Right ventricle myocardium inferior (tissue), 1 donor: ENCODE results near the gene EFR3B. TPM values are rescaled to one million over a fixed set of nuclear protein-coding genes. Genes with fewer than 3 reads are reported as not detected.

Source experiments
- ATAC-seq: fragments of 200-7000 bp; cut with Tn5 transposase; one replicate; pipeline ENCODE4 v1.9.1; 2020; ENCODE audit warnings: mild to moderate bottlenecking, moderate library complexity
- DNase-seq: peaks from one replicate; pipeline ENCODE4 v3.0.0; 2021; ENCODE audit errors: missing footprints
- intact Hi-C: fragments of 100-400 bp; cut with DNase I; formaldehyde crosslinking; loops from one replicate; pipeline ENCODE4 v1.11.0; 2022
- total RNA-seq: library from RNA; stranded (reverse); fragmentation: NEBNext Ultra II Directional; extraction: Animal tissue kit (Norgen Biotek cat#: 25700); gene quantifications from one replicate; pipeline ENCODE4 v1.2.1, GENCODE V29; 2021
- donor health status: DM: no; HTN: yes; CAD: no; lungs with severe emphysema.

EFR3B gene
- total RNA-seq, 1 donor from 2014 or later, result 4.1 TPM

GRCh38 chr2:25062511-25062917 lies 20.6 kb downstream of the EFR3B start:
- no peak for DNase-seq
- ATAC-seq, result no peak
- intact Hi-C loops, result no loop called here

DNA sequence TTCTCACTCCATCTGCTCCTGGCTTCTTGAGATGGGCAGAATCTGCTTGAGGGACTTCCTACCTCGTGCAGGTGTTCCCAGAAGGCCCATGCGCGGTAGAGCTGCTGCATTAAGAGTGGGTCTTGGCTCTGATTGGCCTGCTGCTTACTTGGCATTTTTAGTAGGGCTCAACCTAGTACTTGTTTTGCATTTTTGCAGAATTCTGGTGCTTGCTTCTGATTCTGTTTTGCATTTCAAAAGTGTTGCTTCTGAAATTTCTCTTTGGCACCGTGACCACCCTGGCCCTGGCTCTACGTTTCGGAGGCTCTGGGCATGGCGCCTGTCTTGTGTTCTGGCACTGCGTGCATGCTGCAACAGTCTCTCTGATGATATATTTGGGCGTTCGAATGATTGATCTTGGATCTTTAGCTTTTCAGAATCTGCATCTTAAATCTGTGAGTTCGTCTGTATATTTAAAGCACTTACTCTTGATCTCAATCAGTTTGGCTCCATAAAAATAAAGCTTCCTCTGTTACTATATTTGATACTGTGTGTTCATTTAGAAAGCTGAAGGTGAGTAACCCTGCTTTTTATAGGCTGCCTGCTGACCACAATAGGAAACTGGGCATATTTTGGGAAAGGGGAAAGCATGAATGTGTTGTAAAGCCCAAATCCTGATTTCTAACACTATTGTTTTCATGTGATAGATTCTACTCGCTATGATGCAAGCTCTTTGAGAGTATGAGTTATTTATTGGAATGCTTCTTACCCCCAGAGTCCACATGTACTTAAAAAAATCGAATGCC lies 22.2 kb downstream of the EFR3B start:
- intact Hi-C loops, result no loop called here
- DNase-seq (no peak), ATAC-seq (peak; percentile 56)

DNA sequence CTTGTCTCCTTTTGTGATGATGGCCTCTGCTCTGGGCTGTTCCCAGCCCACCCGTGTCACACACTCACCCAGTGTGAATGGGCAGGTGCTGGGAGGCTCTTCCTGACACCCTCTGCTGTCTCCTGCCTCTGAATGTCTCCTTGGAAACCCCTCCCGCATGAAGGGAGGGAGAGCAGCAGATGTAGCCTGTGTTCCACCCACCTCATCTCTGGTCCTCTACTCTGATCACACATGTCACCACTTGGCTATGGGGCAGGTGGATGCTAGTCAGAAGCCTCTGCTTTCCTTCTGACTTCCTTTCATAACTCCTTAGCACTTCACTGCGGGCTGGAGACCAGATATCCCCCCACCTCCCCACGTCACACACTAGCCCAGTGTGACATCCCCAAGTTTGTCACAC lies 23.9 kb downstream of the EFR3B start:
- no peak for DNase-seq
- ATAC-seq, result no peak
- intact Hi-C loops, result no loop called here

DNA sequence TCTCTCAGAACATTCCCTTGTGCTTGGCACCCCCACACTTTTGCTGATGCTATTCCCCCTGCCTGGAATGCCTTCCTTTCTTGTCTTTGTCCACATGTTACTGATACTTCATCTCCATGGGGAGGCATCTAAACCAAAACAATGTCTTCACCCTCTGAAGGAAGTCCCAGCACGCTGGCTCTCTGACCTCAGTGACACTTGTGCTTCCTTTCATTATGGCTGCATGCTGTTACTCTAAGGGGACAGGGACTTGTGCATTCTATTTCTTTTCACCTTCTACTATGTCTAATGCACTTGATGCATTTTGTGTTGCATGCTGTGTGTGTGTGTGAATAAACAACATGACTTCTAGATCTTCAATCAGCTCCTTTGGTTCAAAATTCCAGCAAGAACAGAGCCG lies 24.6 kb downstream of the EFR3B start:
- no peak for ATAC-seq
- no peak for DNase-seq
- intact Hi-C loops, result no loop called here

- no peak for ATAC-seq
- intact Hi-C loops, result no loop called here
Observed at GRCh38 chr2:25068217-25068616, 26.3 kb downstream of the EFR3B start.

DNA sequence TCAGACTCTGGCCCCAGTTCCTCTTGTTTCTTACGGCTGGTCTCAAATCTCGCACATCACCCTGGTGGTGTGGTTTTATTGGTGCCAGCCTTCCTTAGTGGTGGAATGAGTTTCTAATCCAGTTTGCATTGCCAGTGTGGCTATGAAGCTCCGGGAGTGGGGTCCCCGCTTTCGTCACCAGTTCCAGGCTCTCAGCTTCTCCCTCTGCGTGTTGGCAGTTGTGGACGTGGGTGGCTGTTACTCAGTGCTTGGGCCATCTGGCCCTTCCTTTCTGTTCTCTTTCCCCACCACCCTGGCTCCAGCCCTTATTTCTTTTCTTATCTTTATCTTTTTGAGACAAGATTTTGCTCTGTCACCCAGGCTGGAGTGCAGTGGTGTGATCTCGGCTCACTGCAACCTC lies 30.1 kb downstream of the EFR3B start:
- ATAC-seq, result no peak
- intact Hi-C loops, result no loop called here
- DNase-seq, result no peak

More at GRCh38 chr2:25068217-25068616, 26.3 kb downstream of the EFR3B start:
- DNase-seq, result no peak

DNA sequence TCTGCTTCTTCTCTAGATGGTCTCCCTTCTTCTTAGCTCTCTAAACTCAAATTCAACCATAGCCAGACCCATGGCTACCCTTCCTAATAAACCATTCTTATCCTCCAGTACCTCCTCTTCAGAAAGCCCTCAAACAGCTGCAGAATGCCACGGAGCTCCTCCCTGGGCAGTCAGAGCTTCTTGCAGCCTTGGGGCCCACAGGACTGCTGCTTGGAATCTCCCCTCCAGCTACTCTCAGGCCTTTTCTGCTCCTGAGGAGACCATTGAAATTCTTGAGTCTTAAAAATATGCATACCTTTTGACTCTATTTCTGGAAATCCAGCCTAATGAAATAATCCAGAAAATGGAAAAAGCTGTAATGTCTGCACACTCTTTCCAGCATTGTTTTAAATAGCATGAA lies 30.7 kb downstream of the EFR3B start:
- intact Hi-C loops, result no loop called here
- ATAC-seq (no peak), DNase-seq (no peak)

DNA sequence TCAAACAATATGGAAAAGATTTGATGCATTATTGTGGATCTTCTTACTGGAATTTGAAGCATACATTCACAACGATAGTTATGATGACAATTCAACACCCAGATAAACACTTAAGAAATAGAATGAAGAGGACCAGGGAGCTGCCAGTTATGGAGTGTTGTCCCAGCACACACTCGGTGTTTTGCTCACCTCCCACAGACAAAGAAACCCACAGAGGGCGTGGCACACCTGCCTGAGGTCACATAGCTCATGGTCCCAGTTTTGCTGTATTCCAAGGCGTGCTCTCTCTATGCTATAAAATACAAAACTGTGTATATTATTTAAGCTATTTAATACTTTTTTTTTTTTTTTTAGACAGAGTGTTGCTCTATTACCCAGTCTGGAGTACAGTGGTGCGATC lies 31.1 kb downstream of the EFR3B start:
- no peak for DNase-seq
- ATAC-seq, result no peak
- intact Hi-C loops, result no loop called here

DNA sequence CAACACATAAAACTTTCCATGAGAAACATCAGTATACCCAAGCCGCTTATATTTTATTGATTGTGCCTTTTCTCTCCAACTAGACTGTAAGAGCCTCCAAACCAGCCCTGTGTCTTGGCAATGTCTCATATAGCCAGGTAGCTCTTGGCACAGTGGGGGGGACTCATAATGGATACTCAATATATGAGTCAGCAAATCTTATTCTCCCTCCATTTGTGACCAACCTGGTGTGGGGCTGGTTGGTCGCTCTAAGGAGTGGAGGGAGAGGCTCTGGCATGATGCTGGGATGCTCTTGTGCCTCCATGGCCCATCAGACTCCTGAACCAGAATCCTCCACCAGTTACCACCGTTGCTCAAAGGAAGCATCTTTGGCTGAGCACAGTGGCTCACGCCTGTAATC lies 32.0 kb downstream of the EFR3B start:
- no peak for ATAC-seq
- intact Hi-C loops, result no loop called here

GRCh38 chr2:25074826-25075225 lies 33.0 kb downstream of the EFR3B start:
- DNase-seq (no peak), ATAC-seq (no peak)
- intact Hi-C loops, result loop anchor here (5.0 kb wide), 1 partner anchor 33 kb away; the partner anchor contains the start of gene EFR3B

More for the DNA sequence above, 32.0 kb downstream of the EFR3B start:
- DNase-seq, result no peak

- intact Hi-C loops, result loop anchor here (5.0 kb wide), 1 partner anchor 34 kb away; the partner anchor contains the start of gene EFR3B
- DNase-seq (no peak), ATAC-seq (no peak)
Observed at GRCh38 chr2:25076749-25077148, 34.9 kb downstream of the EFR3B start.

DNA sequence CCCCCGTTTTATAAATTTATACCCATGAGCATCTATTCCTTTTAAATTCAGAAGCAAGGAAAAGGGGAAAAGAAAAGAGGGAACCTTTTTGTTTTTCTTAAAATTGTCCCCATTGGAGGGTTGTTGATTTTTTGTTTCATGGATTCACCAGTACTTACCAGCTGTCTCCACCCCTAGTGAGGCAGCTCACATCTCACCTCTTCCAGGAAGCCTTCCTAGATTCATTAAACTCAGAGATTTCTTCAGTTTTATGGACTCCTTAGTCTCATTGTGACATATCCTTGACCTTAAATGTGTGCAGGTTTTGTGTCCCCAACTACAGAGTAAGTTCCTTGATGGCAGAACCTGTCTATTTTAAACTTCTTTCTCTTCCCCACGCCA lies 35.9 kb downstream of the EFR3B start:
- intact Hi-C loops, result loop anchor here (5.0 kb wide), 1 partner anchor 35 kb away; the partner anchor contains the start of gene EFR3B

GRCh38 chr2:25078170-25079049 lies 36.5 kb downstream of the EFR3B start:
- ATAC-seq, result no peak
- no peak for DNase-seq
- intact Hi-C loops, result loop anchor here (5.0 kb wide), 1 partner anchor 36 kb away; the partner anchor contains the start of gene EFR3B

More for the DNA sequence above, 35.9 kb downstream of the EFR3B start:
- DNase-seq (no peak), ATAC-seq (no peak)

DNA sequence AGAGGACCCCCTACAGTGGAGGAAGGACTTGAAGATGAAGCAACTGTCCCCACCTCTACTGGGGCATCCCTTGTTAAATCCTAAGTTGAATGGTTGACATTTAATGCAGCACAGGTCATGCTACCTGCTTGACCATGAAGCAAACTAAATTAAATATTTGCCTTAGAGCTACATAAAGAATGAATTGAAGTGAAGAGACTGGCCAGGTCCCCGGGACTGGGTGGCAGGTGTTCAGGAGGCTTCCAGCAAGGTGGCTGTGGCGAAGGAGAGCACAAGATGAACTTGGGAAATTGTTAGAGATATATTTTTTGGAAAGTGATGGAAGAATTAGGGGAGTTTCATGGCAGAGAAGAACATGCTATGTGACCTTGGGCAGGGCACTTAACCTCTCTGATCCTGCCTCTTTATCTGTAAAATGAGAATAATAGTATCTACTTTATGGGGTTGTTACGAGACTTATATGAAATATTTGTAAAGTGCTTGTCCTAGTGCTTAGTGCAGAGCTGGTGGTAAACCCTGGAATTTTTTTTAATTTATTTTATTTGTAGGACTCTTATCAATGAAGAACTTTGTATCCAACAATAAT lies 37.3 kb downstream of the EFR3B start:
- DNase-seq (no peak), ATAC-seq (no peak)
- intact Hi-C loops, result loop anchor here (5.0 kb wide), 1 partner anchor 37 kb away; the partner anchor contains the start of gene EFR3B

DNA sequence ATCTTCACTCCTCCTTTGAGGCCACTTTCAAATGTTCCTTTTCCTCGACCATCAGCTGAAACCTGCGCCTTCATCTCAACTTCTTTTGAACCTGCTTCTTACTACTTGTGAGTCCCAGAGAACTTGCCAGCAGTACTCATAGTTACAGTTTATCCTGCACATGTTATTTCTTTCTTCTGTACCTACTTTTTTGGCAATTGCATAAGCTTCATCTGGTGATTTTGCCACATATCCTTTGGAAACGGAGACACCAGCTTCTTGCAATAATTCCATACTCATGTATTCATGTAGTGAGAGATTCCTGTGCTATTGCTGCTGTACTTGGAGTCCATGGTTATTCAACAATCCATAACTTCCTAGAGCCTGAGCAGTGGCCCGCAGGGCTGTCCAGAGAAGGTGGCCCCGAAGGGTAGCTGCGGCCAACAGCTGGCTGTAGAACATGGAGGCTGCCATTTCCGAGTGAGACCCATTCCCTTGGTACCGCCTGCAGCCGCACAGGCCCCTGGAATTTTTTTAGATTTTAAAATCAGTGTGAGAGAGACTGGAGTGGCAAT lies 39.4 kb downstream of the EFR3B start:
- DNase-seq (no peak), ATAC-seq (no peak)
- intact Hi-C loops, result no loop called here

GRCh38 chr2:25082002-25082622 lies 40.2 kb downstream of the EFR3B start:
- intact Hi-C loops, result no loop called here
- ATAC-seq, result peak; percentile 56
- no peak for DNase-seq

DNA sequence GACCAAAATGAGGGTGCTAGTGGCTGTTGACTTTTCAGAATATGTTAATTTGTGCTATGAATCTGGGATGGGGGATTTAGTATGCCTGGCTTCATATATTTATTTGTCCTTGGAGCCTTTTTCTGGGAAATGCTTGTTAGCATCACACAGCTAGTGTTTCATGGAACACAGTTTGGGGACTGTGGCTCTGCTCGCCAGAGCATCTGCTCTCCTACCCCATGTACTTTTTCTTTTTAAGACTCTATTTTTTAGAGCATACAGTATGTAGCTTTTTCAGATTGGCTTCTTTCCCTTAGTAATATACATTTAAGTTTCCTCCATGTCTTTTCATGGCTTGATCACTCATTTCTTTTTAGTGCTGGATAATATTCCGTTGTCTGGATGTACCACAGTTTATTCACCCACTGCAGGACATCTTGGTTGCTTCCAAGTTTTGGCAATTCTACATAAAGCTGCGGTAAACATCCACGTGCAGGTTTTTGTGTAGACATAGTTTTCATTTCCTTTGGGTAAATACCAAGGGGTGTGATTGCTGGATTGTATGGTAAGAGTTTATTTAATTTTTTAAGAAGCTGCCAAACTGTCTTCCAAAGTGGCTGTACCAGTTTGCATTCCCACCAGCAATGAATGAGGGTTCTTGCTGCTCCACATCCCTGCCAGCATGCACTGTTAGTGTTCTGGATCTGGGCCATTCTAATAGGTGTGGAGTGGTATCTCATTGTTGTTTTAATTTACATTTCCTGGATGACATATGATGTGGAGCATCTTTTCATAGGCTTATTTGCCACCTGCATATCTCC lies 44.1 kb downstream of the EFR3B start:
- no peak for DNase-seq
- no peak for ATAC-seq
- intact Hi-C loops, result no loop called here
